Measurements from ENCODE around the gene TBC1D14.

Gene TBC1D14

DNA sequence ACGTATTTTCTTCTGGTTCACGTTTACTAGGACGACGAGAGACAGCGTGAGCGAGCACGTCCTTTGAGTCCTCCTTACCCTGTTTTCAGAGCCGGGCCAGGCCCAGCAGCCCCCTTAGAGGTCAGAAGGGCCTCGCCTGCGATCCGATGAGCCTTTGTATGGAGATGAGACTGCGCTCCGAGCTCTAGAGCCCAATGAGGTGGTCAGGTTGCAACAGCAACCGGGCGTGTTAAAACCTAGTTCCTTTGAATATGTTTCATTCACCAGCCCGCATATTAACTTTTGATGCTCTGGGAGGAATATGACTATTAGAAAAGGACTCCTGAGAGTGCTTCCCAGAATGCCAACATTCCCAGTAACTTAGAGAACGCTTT, 77.9 kb downstream of the TBC1D14 start:
- TF ChIP-seq POLR2AphosphoS5 (IDR thresholded peaks at IDR 0.05; ENCODE audit: low read depth, low read length) (no peak), TAF1 (IDR thresholded peaks at IDR 0.05; ENCODE audit: borderline replicate concordance, insufficient read depth, low read length) (no peak), SIN3A (IDR thresholded peaks at IDR 0.05; ENCODE audit: borderline replicate concordance, insufficient read depth, low read length) (no peak), FOXP2 (optimal IDR thresholded peaks at IDR 0.05; ENCODE audit: borderline replicate concordance, extremely low read depth, extremely low read length, insufficient read depth) (no peak)
- TF ChIP-seq, protein P1, sequence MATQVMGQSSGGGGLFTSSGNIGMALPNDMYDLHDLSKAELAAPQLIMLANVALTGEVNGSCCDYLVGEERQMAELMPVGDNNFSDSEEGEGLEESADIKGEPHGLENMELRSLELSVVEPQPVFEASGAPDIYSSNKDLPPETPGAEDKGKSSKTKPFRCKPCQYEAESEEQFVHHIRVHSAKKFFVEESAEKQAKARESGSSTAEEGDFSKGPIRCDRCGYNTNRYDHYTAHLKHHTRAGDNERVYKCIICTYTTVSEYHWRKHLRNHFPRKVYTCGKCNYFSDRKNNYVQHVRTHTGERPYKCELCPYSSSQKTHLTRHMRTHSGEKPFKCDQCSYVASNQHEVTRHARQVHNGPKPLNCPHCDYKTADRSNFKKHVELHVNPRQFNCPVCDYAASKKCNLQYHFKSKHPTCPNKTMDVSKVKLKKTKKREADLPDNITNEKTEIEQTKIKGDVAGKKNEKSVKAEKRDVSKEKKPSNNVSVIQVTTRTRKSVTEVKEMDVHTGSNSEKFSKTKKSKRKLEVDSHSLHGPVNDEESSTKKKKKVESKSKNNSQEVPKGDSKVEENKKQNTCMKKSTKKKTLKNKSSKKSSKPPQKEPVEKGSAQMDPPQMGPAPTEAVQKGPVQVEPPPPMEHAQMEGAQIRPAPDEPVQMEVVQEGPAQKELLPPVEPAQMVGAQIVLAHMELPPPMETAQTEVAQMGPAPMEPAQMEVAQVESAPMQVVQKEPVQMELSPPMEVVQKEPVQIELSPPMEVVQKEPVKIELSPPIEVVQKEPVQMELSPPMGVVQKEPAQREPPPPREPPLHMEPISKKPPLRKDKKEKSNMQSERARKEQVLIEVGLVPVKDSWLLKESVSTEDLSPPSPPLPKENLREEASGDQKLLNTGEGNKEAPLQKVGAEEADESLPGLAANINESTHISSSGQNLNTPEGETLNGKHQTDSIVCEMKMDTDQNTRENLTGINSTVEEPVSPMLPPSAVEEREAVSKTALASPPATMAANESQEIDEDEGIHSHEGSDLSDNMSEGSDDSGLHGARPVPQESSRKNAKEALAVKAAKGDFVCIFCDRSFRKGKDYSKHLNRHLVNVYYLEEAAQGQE (IDR thresholded peaks at IDR 0.05; ENCODE audit: insufficient read depth in 1 of 2, low read depth in 2 of 2, low read length in 2 of 2), result no peak

DNA sequence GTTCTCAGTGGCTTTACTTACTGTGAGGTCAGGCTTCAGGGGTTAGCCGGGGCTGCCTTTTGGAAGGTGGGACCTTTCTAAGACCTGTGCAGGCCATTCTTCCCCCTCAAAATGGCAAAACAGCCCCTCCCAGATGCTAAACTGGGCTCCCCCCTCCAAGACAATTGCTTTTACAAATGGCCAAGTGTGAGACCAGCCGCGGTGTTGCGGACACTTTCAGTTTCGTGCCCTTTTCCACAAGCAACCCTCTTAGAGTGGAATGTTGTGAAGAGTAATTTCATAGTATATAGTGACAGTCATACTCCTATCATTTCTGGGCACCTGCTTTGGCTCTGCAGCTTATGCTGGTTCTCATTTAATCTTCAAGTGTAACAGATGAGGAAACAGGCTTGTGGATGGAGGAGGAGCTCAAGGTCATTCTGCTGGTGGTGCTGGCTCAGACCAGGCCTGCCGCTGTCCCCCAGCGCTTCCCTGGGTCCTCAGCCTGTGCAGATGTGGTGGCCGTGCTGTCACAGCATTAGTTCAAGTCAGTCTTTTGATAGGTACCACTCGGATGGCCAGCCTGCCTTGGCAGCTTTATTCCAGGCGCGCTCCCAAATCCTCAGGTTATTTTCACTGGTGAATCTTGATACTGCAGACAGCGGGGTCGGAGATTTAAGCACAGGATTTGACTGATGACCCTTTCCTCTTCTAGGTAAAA, 78.5 kb downstream of the TBC1D14 start:
- TF ChIP-seq SIN3A (IDR thresholded peaks at IDR 0.05; ENCODE audit: borderline replicate concordance, insufficient read depth, low read length), result no peak
- no peak for TF ChIP-seq TAF1 (IDR thresholded peaks at IDR 0.05; ENCODE audit: borderline replicate concordance, insufficient read depth, low read length)
- TF ChIP-seq, protein P1 (IDR thresholded peaks at IDR 0.05; ENCODE audit: insufficient read depth in 1 of 2, low read depth in 2 of 2, low read length in 2 of 2), result no peak
- TF ChIP-seq FOXP2 (optimal IDR thresholded peaks at IDR 0.05; ENCODE audit: borderline replicate concordance, extremely low read depth, extremely low read length, insufficient read depth), result no peak
- no peak for TF ChIP-seq POLR2AphosphoS5 (IDR thresholded peaks at IDR 0.05; ENCODE audit: low read depth, low read length)

DNA sequence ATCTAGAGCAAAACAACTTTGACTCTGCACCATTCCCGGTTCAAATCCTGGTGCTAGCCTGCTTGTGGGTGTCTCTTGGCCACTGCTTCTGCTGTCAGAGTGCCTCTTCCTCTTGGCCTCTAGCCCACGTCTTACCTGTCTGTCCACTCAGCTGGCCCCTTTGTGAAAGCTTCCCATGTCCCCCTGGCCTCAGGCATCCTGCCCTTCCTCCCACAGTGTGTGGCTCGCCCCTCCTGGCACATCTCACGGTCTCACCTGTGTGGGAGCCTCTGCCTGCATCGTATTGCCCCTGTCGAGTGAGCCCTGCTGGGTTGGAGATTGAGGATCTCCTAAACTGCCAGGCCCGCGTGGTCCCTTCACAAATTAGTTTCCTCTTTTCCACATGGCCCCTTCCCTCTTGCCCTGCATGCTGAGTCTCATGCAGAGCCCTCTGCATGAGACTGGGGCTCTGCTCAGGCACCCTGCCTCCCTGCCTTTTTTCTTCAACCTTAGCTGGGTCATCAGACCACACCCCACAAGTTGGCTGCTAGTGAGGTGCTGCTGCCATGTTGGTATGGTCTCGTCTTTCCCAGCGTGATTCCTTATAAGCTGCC, 79.8 kb downstream of the TBC1D14 start:
- TF ChIP-seq, protein P1 (IDR thresholded peaks at IDR 0.05; ENCODE audit: insufficient read depth in 1 of 2, low read depth in 2 of 2, low read length in 2 of 2), result no peak
- TF ChIP-seq TAF1 (IDR thresholded peaks at IDR 0.05; ENCODE audit: borderline replicate concordance, insufficient read depth, low read length), result no peak
- TF ChIP-seq POLR2AphosphoS5 (IDR thresholded peaks at IDR 0.05; ENCODE audit: low read depth, low read length), result no peak
- TF ChIP-seq SIN3A (IDR thresholded peaks at IDR 0.05; ENCODE audit: borderline replicate concordance, insufficient read depth, low read length), result no peak
- no peak for TF ChIP-seq FOXP2 (optimal IDR thresholded peaks at IDR 0.05; ENCODE audit: borderline replicate concordance, extremely low read depth, extremely low read length, insufficient read depth)

DNA sequence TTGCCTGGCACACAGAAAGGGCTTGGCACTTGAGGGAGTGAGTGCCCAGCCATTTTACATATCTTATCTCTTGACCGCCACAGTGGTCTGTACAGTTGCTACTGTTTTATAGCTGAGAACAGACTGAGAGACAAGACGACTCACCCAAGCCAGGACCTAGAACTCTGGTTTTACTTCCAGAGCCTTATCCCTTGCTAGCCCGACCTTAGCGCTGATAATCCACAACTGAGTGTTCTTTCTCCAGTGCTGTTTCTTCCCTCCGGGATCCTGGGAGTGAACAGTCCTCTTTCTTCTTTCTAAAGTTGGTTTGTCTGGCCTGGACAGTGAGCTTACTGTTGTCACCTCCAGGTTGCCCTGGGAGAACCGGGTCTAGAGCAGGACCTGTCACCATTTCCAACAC, 81.0 kb downstream of the TBC1D14 start:
- TF ChIP-seq SIN3A (IDR thresholded peaks at IDR 0.05; ENCODE audit: borderline replicate concordance, insufficient read depth, low read length) (no peak), POLR2AphosphoS5 (IDR thresholded peaks at IDR 0.05; ENCODE audit: low read depth, low read length) (no peak), TAF1 (IDR thresholded peaks at IDR 0.05; ENCODE audit: borderline replicate concordance, insufficient read depth, low read length) (no peak), FOXP2 (optimal IDR thresholded peaks at IDR 0.05; ENCODE audit: borderline replicate concordance, extremely low read depth, extremely low read length, insufficient read depth) (no peak)
- TF ChIP-seq, protein P1 (IDR thresholded peaks at IDR 0.05; ENCODE audit: insufficient read depth in 1 of 2, low read depth in 2 of 2, low read length in 2 of 2), result no peak

All from PFSK-1 (cell line).